GM18505 (cell line): ENCODE data around the gene RPL18.

Source experiments
- ATAC-seq: cut with Tn5 transposase; IDR thresholded peaks from one replicate; pipeline ENCODE4 v1.9.1; 2021; ENCODE audit not compliant: unreplicated experiment
- POLR2A ChIP-seq: IDR thresholded peaks from 4 replicates; pipeline ENCODE4 v1.6.1; 2011; ENCODE audit warnings: borderline replicate concordance; ENCODE audit not compliant: insufficient read depth, insufficient read length; ENCODE audit errors: extremely low read depth

RPL18 gene

GRCh38 chr19:48617146-48617937, 1.6 kb downstream of the RPL18 start:
- no peak for ATAC-seq
- TF ChIP-seq POLR2A = no peak

- peak; percentile 19 for TF ChIP-seq POLR2A
- ATAC-seq = no peak
Observed at GRCh38 chr19:48616491-48617056, 2.4 kb downstream of the RPL18 start.

GRCh38 chr19:48616041-48616436, 2.9 kb downstream of the RPL18 start:
- no peak for ATAC-seq
- peak; percentile 15 for TF ChIP-seq POLR2A

- ATAC-seq = no peak
- TF ChIP-seq POLR2A = no peak
Observed at GRCh38 chr19:48615231-48616040, 3.5 kb downstream of the RPL18 start.

GRCh38 chr19:48614436-48615230, 4.3 kb downstream of the RPL18 start, which contains the start of gene FAM83E:
FAM83E (minus strand) TSS chr19:48615076; CDS start chr19:48613372, 1,704 bp downstream.
- no peak for TF ChIP-seq POLR2A
- ATAC-seq = no peak

GRCh38 chr19:48613852-48614435, 5.0 kb downstream of the RPL18 start:
- ATAC-seq = no peak

GRCh38 chr19:48613024-48613851, 5.7 kb downstream of the RPL18 start:
- no peak for ATAC-seq
- no peak for TF ChIP-seq POLR2A

More at GRCh38 chr19:48613852-48614435, 5.0 kb downstream of the RPL18 start:
- peak; percentile 61 for TF ChIP-seq POLR2A

- ATAC-seq = no peak
- no peak for TF ChIP-seq POLR2A
Observed at GRCh38 chr19:48611872-48612271, 7.1 kb downstream of the RPL18 start.

GRCh38 chr19:48609571-48610108, 9.3 kb downstream of the RPL18 start:
- TF ChIP-seq POLR2A = no peak
- no peak for ATAC-seq

- TF ChIP-seq POLR2A = no peak
- peak; percentile 58 for ATAC-seq
Observed at GRCh38 chr19:48608798-48609263, 10.1 kb downstream of the RPL18 start.

- ATAC-seq = no peak
- no peak for TF ChIP-seq POLR2A
Observed at GRCh38 chr19:48607359-48607755, 11.6 kb downstream of the RPL18 start.
